Activated CD8-positive, alpha-beta T cell treated with anti-CD3 and anti-CD28 coated beads, Interleukin-2, amount 10 ng/mL, durations not matched to agents 7 days and 5 days (primary cell): ENCODE results near the gene TTC34. TPM values are rescaled to one million over a fixed set of nuclear protein-coding genes. Genes with fewer than 3 reads are reported as not detected.
"Not testable (repeated sequence)": the region's sequence is repeated elsewhere in the genome, so short reads cannot be mapped to it uniquely, and the experiment has no call there.

Source experiments
- ATAC-seq: fragments of 150-1000 bp; cut with Tn5 transposase; one replicate; pipeline ENCODE4 v1.10.0; 2021; ENCODE audit warnings: moderate library complexity
- CTCF ChIA-PET: fragments of 350-600 bp; sonication (Branson Sonifier 250); formaldehyde crosslinking; loops from one replicate; lab custom pipeline; 2021; ENCODE audit warnings: antibody characterized with exemption; lab: Charles Lee
- POLR2A ChIA-PET: fragments of 350-600 bp; sonication (Branson Sonifier 250); formaldehyde crosslinking; loops from one replicate; lab custom pipeline; 2021; ENCODE audit warnings: antibody characterized with exemption; lab: Charles Lee
- DNase-seq: peaks from one replicate; pipeline ENCODE4 v3.0.0-alpha.2; 2020
- H3K27ac Mint-ChIP-seq: one replicate; pipeline ENCODE4 v1.8.0; 2021; ENCODE audit warnings: mild to moderate bottlenecking, mixed read lengths
- H3K27me3 Mint-ChIP-seq: one replicate; pipeline ENCODE4 v1.8.0; 2021; ENCODE audit warnings: low read depth, mixed read lengths
- H3K36me3 Mint-ChIP-seq: one replicate; pipeline ENCODE4 v1.8.0; 2021; ENCODE audit warnings: low read depth, mixed read lengths
- H3K4me1 Mint-ChIP-seq: one replicate; pipeline ENCODE4 v1.8.0; 2021; ENCODE audit warnings: low read depth, mixed read lengths
- H3K4me3 Mint-ChIP-seq: one replicate; pipeline ENCODE4 v1.8.0; 2021; ENCODE audit warnings: mild to moderate bottlenecking, mixed read lengths
- H3K9me3 Mint-ChIP-seq: one replicate; pipeline ENCODE4 v1.8.0; 2022; ENCODE audit warnings: mixed read lengths; ENCODE audit not compliant: insufficient read depth
- total RNA-seq, 2 experiments: library from RNA; stranded (reverse); gene quantifications; one replicate each; pipeline ENCODE4 v1.2.3, GENCODE V29; 2021

TTC34 gene
- total RNA-seq, 2 experiments from 2014 or later: 0.82 to 0.86 TPM

GRCh38 chr1:2687638-2688335 is 113.7 kb downstream of the TTC34 start:
- ATAC-seq, H3K9me3 Mint-ChIP-seq, H3K36me3 Mint-ChIP-seq, H3K27me3 Mint-ChIP-seq, POLR2A ChIA-PET, H3K27ac Mint-ChIP-seq, CTCF ChIA-PET, H3K4me3 Mint-ChIP-seq, DNase-seq, H3K4me1 Mint-ChIP-seq: not testable (repeated sequence)

GRCh38 chr1:2687174-2687591 is 114.3 kb downstream of the TTC34 start:
- DNase-seq, ATAC-seq, H3K9me3 Mint-ChIP-seq, H3K36me3 Mint-ChIP-seq, CTCF ChIA-PET, POLR2A ChIA-PET, H3K27me3 Mint-ChIP-seq, H3K4me1 Mint-ChIP-seq, H3K27ac Mint-ChIP-seq, H3K4me3 Mint-ChIP-seq: not testable (repeated sequence)

- H3K9me3 Mint-ChIP-seq, H3K36me3 Mint-ChIP-seq, CTCF ChIA-PET, H3K27ac Mint-ChIP-seq, POLR2A ChIA-PET, ATAC-seq, H3K4me3 Mint-ChIP-seq, H3K4me1 Mint-ChIP-seq, DNase-seq, H3K27me3 Mint-ChIP-seq: not testable (repeated sequence)
These were observed 115.2 kb downstream of the TTC34 start for GRCh38 chr1:2686091-2686863.

GRCh38 chr1:2685671-2686070 is 115.8 kb downstream of the TTC34 start:
- ATAC-seq, POLR2A ChIA-PET, H3K27ac Mint-ChIP-seq, H3K4me1 Mint-ChIP-seq, H3K36me3 Mint-ChIP-seq, H3K9me3 Mint-ChIP-seq, H3K27me3 Mint-ChIP-seq, DNase-seq, CTCF ChIA-PET, H3K4me3 Mint-ChIP-seq: not testable (repeated sequence)

GRCh38 chr1:2684878-2685277 is 116.6 kb downstream of the TTC34 start:
- H3K27ac Mint-ChIP-seq, POLR2A ChIA-PET, H3K9me3 Mint-ChIP-seq, DNase-seq, H3K4me3 Mint-ChIP-seq, CTCF ChIA-PET, H3K36me3 Mint-ChIP-seq, H3K4me1 Mint-ChIP-seq, ATAC-seq, H3K27me3 Mint-ChIP-seq: not testable (repeated sequence)

GRCh38 chr1:2684000-2684399 is 117.5 kb downstream of the TTC34 start:
- H3K36me3 Mint-ChIP-seq, H3K9me3 Mint-ChIP-seq, ATAC-seq, CTCF ChIA-PET, H3K4me3 Mint-ChIP-seq, H3K27me3 Mint-ChIP-seq, H3K4me1 Mint-ChIP-seq, POLR2A ChIA-PET, H3K27ac Mint-ChIP-seq: not testable (repeated sequence)
- DNase-seq: peak; percentile 28

GRCh38 chr1:2683321-2683741 is 118.2 kb downstream of the TTC34 start:
- CTCF ChIA-PET, H3K9me3 Mint-ChIP-seq, H3K36me3 Mint-ChIP-seq, H3K4me3 Mint-ChIP-seq, H3K4me1 Mint-ChIP-seq, ATAC-seq, DNase-seq, H3K27ac Mint-ChIP-seq, H3K27me3 Mint-ChIP-seq, POLR2A ChIA-PET: not testable (repeated sequence)

GRCh38 chr1:2682879-2683278 is 118.6 kb downstream of the TTC34 start:
- POLR2A ChIA-PET, H3K36me3 Mint-ChIP-seq, H3K4me3 Mint-ChIP-seq, H3K27me3 Mint-ChIP-seq, CTCF ChIA-PET, H3K9me3 Mint-ChIP-seq, H3K27ac Mint-ChIP-seq, H3K4me1 Mint-ChIP-seq, ATAC-seq, DNase-seq: not testable (repeated sequence)

- ATAC-seq, H3K27me3 Mint-ChIP-seq, CTCF ChIA-PET, H3K9me3 Mint-ChIP-seq, H3K36me3 Mint-ChIP-seq, H3K27ac Mint-ChIP-seq, H3K4me1 Mint-ChIP-seq, DNase-seq, POLR2A ChIA-PET, H3K4me3 Mint-ChIP-seq: not testable (repeated sequence)
These were observed 124.8 kb downstream of the TTC34 start for GRCh38 chr1:2676726-2677125.

GRCh38 chr1:2671656-2672055 is 129.8 kb downstream of the TTC34 start:
- ATAC-seq, H3K9me3 Mint-ChIP-seq, H3K27me3 Mint-ChIP-seq, POLR2A ChIA-PET, DNase-seq, H3K4me3 Mint-ChIP-seq, H3K4me1 Mint-ChIP-seq, H3K36me3 Mint-ChIP-seq, H3K27ac Mint-ChIP-seq, CTCF ChIA-PET: not testable (repeated sequence)

GRCh38 chr1:2659806-2660205 is 141.7 kb downstream of the TTC34 start:
- H3K27ac Mint-ChIP-seq, H3K9me3 Mint-ChIP-seq, H3K36me3 Mint-ChIP-seq, H3K27me3 Mint-ChIP-seq, H3K4me3 Mint-ChIP-seq, CTCF ChIA-PET, H3K4me1 Mint-ChIP-seq, ATAC-seq, POLR2A ChIA-PET: not testable (repeated sequence)
- DNase-seq: peak; percentile 6

- H3K36me3 Mint-ChIP-seq, DNase-seq, CTCF ChIA-PET, POLR2A ChIA-PET, H3K27me3 Mint-ChIP-seq, H3K4me1 Mint-ChIP-seq, H3K9me3 Mint-ChIP-seq, ATAC-seq, H3K4me3 Mint-ChIP-seq, H3K27ac Mint-ChIP-seq: not testable (repeated sequence)
These were observed 143.6 kb downstream of the TTC34 start for GRCh38 chr1:2657909-2658308.
